Muscle layer of duodenum (tissue), 2 donors: ENCODE data around the gene NCOA1.
"Not testable (repeated sequence)": the region's sequence is repeated elsewhere in the genome, so short reads cannot be mapped to it uniquely, and the experiment has no call there.

Experiments
- H3K27ac ChIP-seq: one replicate; pipeline ENCODE4 v1.7.0; 2013; ENCODE audit warnings: mild to moderate bottlenecking, low read length
- H3K27me3 ChIP-seq: one replicate; pipeline ENCODE4 v1.7.0; 2013; ENCODE audit warnings: low read depth, mild to moderate bottlenecking, control low read depth, low read length
- H3K36me3 ChIP-seq, 2 donors: one replicate each; pipeline ENCODE4 v1.7.0; 2013; ENCODE audit warnings: low read length in 2 of 2, control low read depth in 1 of 2, mild to moderate bottlenecking in 1 of 2; ENCODE audit not compliant: insufficient read depth in 2 of 2, control insufficient read depth in 1 of 2
- H3K4me1 ChIP-seq, 2 donors: one replicate each; pipeline ENCODE4 v1.7.0; 2013; ENCODE audit warnings: low read length in 2 of 2, mild to moderate bottlenecking in 2 of 2, control low read depth in 1 of 2, moderate library complexity in 1 of 2; ENCODE audit not compliant: insufficient read depth in 2 of 2, control insufficient read depth in 1 of 2
- H3K4me3 ChIP-seq, 2 donors: one replicate each; pipeline ENCODE4 v1.7.0; 2013; ENCODE audit warnings: low read length in 2 of 2, low read depth in 1 of 2, mild to moderate bottlenecking in 1 of 2
- H3K9me3 ChIP-seq, 2 donors: one replicate each; pipeline ENCODE4 v1.7.0; 2013; ENCODE audit warnings: low read length in 2 of 2, control low read depth in 1 of 2, mild to moderate bottlenecking in 1 of 2; ENCODE audit not compliant: control insufficient read depth in 1 of 2
- donor health status: healthy.

The NCOA1 gene

GRCh38 chr2:24459224-24460161 is 31.6 kb upstream of the NCOA1 start:
- no peaks in the 10 kb centered on the region for H3K27me3 ChIP-seq
- no peak overlapping the region for H3K4me3 ChIP-seq
- no peaks in the 10 kb centered on the region for H3K9me3 ChIP-seq
- H3K4me1 ChIP-seq: no peaks in the 10 kb centered on the region
- no peaks in the 10 kb centered on the region for H3K36me3 ChIP-seq
- H3K27ac ChIP-seq: no peak overlapping the region

GRCh38 chr2:24461685-24462084 is 29.4 kb upstream of the NCOA1 start:
- Histone ChIP-seq H3K36me3 (no peaks in the 10 kb centered on the region), H3K27me3 (no peaks in the 10 kb centered on the region), H3K4me1 (no peaks in the 10 kb centered on the region), H3K9me3 (no peaks in the 10 kb centered on the region), H3K4me3 (no peak overlapping the region), H3K27ac (no peak overlapping the region)

GRCh38 chr2:24463271-24463670 is 27.8 kb upstream of the NCOA1 start:
- H3K4me1 ChIP-seq: no peaks in the 10 kb centered on the region
- H3K27ac ChIP-seq: no peak overlapping the region
- H3K27me3 ChIP-seq: no peaks in the 10 kb centered on the region
- H3K9me3 ChIP-seq: no peaks in the 10 kb centered on the region
- H3K4me3 ChIP-seq: no peak overlapping the region
- no peaks in the 10 kb centered on the region for H3K36me3 ChIP-seq

- Histone ChIP-seq H3K9me3 (no peaks in the 10 kb centered on the region), H3K4me1 (no peaks in the 10 kb centered on the region), H3K36me3 (no peaks in the 10 kb centered on the region), H3K27me3 (no peaks in the 10 kb centered on the region), H3K4me3 (no peak overlapping the region), H3K27ac (no peak overlapping the region)
Measured at GRCh38 chr2:24466871-24467870, 23.9 kb upstream of the NCOA1 start.

- H3K36me3 ChIP-seq, H3K4me3 ChIP-seq, H3K4me1 ChIP-seq, H3K27me3 ChIP-seq, H3K9me3 ChIP-seq, H3K27ac ChIP-seq: not testable (repeated sequence)
Measured at GRCh38 chr2:24468453-24468852, 22.6 kb upstream of the NCOA1 start.

- no peaks in the 10 kb centered on the region for H3K27me3 ChIP-seq
- no peaks in the 10 kb centered on the region for H3K9me3 ChIP-seq
- H3K4me3 ChIP-seq: no peak overlapping the region
- no peaks in the 10 kb centered on the region for H3K4me1 ChIP-seq
- no peaks in the 10 kb centered on the region for H3K36me3 ChIP-seq
- no peak overlapping the region for H3K27ac ChIP-seq
Measured at GRCh38 chr2:24469148-24469650, 21.9 kb upstream of the NCOA1 start.

- H3K27ac ChIP-seq: no peak overlapping the region
Measured at GRCh38 chr2:24471662-24472061, 19.4 kb upstream of the NCOA1 start.

GRCh38 chr2:24472416-24472815 is 18.6 kb upstream of the NCOA1 start:
- Histone ChIP-seq H3K27me3 (no peaks in the 10 kb centered on the region), H3K27ac (no peak overlapping the region), H3K4me3 (no peak overlapping the region), H3K4me1 (no peaks in the 10 kb centered on the region), H3K36me3 (no peaks in the 10 kb centered on the region), H3K9me3 (no peaks in the 10 kb centered on the region)

More at GRCh38 chr2:24471662-24472061, 19.4 kb upstream of the NCOA1 start:
- Histone ChIP-seq H3K4me3 (no peak overlapping the region), H3K9me3 (no peaks in the 10 kb centered on the region), H3K4me1 (no peaks in the 10 kb centered on the region), H3K36me3 (no peaks in the 10 kb centered on the region), H3K27me3 (no peaks in the 10 kb centered on the region)

GRCh38 chr2:24473626-24474025 is 17.4 kb upstream of the NCOA1 start:
- Histone ChIP-seq H3K27me3 (no peaks in the 10 kb centered on the region), H3K36me3 (no peaks in the 10 kb centered on the region), H3K4me3 (no peak overlapping the region), H3K4me1 (no peaks in the 10 kb centered on the region), H3K27ac (no peak overlapping the region), H3K9me3 (no peaks in the 10 kb centered on the region)

- H3K4me3 ChIP-seq: no peak overlapping the region
- no peaks in the 10 kb centered on the region for H3K36me3 ChIP-seq
- H3K27me3 ChIP-seq: no peaks in the 10 kb centered on the region
- H3K9me3 ChIP-seq: no peaks in the 10 kb centered on the region
- no peaks in the 10 kb centered on the region for H3K4me1 ChIP-seq
- no peak overlapping the region for H3K27ac ChIP-seq
Measured at GRCh38 chr2:24474053-24474452, 17.0 kb upstream of the NCOA1 start.

- Histone ChIP-seq H3K4me1 (no peaks in the 10 kb centered on the region), H3K36me3 (no peaks in the 10 kb centered on the region), H3K27ac (no peak overlapping the region), H3K9me3 (no peaks in the 10 kb centered on the region), H3K27me3 (no peaks in the 10 kb centered on the region), H3K4me3 (no peak overlapping the region)
Measured at GRCh38 chr2:24477229-24477628, 13.8 kb upstream of the NCOA1 start.
